Esophagus squamous epithelium (tissue), 5 donors: Measurements from ENCODE around the gene ZNF195. TPM values are rescaled to one million over a fixed set of nuclear protein-coding genes. Genes with fewer than 3 reads are reported as not detected.
A peak's percentile ranks its signal among the peaks of the same experiment; 100 is the strongest.
"Not testable (repeated sequence)": the region's sequence is repeated elsewhere in the genome, so short reads cannot be mapped to it uniquely, and the experiment has no call there.

Experiments used
- DNase-seq: peaks from one replicate; lab custom pipeline; 2025; lab: John Stamatoyannopoulos, UW
- H3K27ac ChIP-seq, 4 donors: fragments of 200-600 bp; sonication (generic); one replicate each; pipeline ENCODE4 v1.5.1; 2016 to 2019; ENCODE audit warnings: mild to moderate bottlenecking in 1 of 4
- H3K27me3 ChIP-seq, 4 donors: fragments of 200-600 bp; sonication (generic); 1 replicate in 3 of 4; 2 replicates in 1 of 4; pipeline versions ENCODE4 v1.5.1 to v1.6.0; 2017 to 2021; ENCODE audit warnings: antibody characterized with exemption in 1 of 4
- H3K36me3 ChIP-seq, 3 donors: fragments of 200-600 bp; sonication (generic); one replicate each; pipeline ENCODE4 v1.5.1; 2016 to 2019
- H3K4me1 ChIP-seq, 3 donors: fragments of 200-600 bp; sonication (generic); one replicate each; pipeline ENCODE4 v1.5.1; 2017 to 2019
- H3K4me3 ChIP-seq, 4 donors: fragments of 200-600 bp; sonication (generic); 1 replicate in 3 of 4; 2 replicates in 1 of 4; pipeline ENCODE4 v1.5.1; 2016 to 2019; ENCODE audit warnings: mild to moderate bottlenecking in 2 of 4, moderate library complexity in 1 of 4
- H3K9me3 ChIP-seq, 3 donors: fragments of 200-600 bp; sonication (generic); one replicate each; pipeline ENCODE4 v1.5.1; 2016 to 2019
- POLR2A ChIP-seq, 4 donors: fragments of 450-650 bp; IDR thresholded peaks; one replicate each; pipeline ENCODE4 v1.6.1; 2017; ENCODE audit warnings: antibody characterized with exemption in 4 of 4, mild to moderate bottlenecking in 4 of 4, moderate library complexity in 3 of 4
- WGBS, 2 donors: methylation state at CpG; one replicate each; pipeline ENCODE4 v1.1.5; 2018; 5-methylcytosine and 5-hydroxymethylcytosine counted together
- intact Hi-C: fragments of 100-400 bp; cut with DNase I; formaldehyde crosslinking; loops from one replicate; pipeline ENCODE4 v1.15.0; 2022
- total RNA-seq, 4 donors: library from RNA; depleted of rRNA; stranded (reverse); fragments of >200 nt; gene quantifications; one replicate each; pipeline ENCODE4 v1.1.0, GENCODE V29; 2016
- TF ChIP-seq, protein P1 (sequence below), 6 experiments: fragments of 450-650 bp in 4 of 6; fragments of 200-600 bp in 2 of 6; sonication (generic) in 2 of 6; IDR thresholded peaks; one replicate each; pipeline ENCODE4 v1.5.1; 2016 to 2019; ENCODE audit warnings: antibody characterized with exemption in 6 of 6, mild to moderate bottlenecking in 4 of 6, moderate library complexity in 4 of 6
- donor health status: DM: yes; HTN: yes; CAD: no.

Gene ZNF195
- total RNA-seq, 4 donors from 2014 or later = 8.7 to 20.8 (median 16.8) TPM

DNA sequence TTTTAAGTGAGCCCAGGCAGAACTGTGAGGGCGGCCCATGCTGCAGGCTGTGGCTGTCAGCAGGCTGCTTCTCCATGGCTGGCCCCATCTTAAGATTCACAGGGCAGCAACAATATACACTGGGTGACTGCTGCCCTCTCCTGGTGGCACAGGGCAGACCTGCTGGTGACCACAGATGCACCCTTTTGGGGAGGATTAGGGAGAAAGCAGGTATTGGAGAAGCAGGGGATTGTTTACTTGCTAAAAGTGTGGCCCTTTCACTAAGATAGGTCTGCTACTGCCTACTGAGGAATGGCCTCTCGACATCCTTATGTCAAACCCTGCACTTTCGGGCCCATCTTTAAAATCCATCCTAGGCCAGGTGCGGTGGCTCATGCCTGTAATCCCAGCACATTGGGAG lies 38.1 kb upstream of the ZNF195 start:
- H3K27ac ChIP-seq, H3K4me3 ChIP-seq, intact Hi-C loops, H3K4me1 ChIP-seq, H3K27me3 ChIP-seq, H3K36me3 ChIP-seq, DNase-seq, H3K9me3 ChIP-seq: not testable (repeated sequence)
- TF ChIP-seq, protein P1, sequence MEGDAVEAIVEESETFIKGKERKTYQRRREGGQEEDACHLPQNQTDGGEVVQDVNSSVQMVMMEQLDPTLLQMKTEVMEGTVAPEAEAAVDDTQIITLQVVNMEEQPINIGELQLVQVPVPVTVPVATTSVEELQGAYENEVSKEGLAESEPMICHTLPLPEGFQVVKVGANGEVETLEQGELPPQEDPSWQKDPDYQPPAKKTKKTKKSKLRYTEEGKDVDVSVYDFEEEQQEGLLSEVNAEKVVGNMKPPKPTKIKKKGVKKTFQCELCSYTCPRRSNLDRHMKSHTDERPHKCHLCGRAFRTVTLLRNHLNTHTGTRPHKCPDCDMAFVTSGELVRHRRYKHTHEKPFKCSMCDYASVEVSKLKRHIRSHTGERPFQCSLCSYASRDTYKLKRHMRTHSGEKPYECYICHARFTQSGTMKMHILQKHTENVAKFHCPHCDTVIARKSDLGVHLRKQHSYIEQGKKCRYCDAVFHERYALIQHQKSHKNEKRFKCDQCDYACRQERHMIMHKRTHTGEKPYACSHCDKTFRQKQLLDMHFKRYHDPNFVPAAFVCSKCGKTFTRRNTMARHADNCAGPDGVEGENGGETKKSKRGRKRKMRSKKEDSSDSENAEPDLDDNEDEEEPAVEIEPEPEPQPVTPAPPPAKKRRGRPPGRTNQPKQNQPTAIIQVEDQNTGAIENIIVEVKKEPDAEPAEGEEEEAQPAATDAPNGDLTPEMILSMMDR (IDR thresholded peaks at IDR 0.05) = peak; percentile 29 to 72 (median 52)
- WGBS, 2 donors = 25 to 71% methylated on average over 2 to 4 of the region's 4 CpGs

GRCh38 chr11:3415301-3415700 lies 36.4 kb upstream of the ZNF195 start:
- 89 to 94% methylated on average over 4 to 5 of the region's 7 CpGs for whole genome bisulfite sequencing, 2 donors
- DNase-seq, H3K9me3 ChIP-seq, H3K4me1 ChIP-seq, H3K36me3 ChIP-seq, H3K27ac ChIP-seq, intact Hi-C loops, H3K4me3 ChIP-seq, H3K27me3 ChIP-seq: not testable (repeated sequence)

- H3K27me3 ChIP-seq, H3K9me3 ChIP-seq, H3K4me1 ChIP-seq, DNase-seq, H3K36me3 ChIP-seq, intact Hi-C loops, H3K4me3 ChIP-seq, H3K27ac ChIP-seq: not testable (repeated sequence)
- WGBS, 2 donors = 93 to 96% methylated on average over 7 to 9 of the region's 24 CpGs
Observed at GRCh38 chr11:3413666-3414065, 34.7 kb upstream of the ZNF195 start.

DNA sequence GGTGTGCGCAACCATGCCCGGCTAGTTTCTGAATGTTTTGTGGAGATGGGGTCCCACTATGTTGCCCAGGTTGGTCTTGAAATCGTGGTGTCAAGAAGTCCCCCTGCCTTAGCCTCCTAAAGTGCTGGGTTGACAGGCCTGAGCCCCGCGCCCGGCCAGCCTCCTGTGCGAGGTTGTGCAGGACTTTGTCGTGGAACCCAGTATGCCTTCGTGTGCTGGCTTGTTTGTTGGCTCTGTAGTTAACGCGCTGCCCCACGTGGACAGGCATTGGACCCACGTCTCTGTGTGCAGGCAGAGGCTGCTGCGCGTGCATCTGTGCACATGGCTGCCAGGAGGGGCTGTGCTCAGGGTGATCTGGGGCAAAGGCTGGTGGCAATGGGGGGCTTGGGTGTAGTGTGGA lies 33.9 kb upstream of the ZNF195 start:
- no peaks in the 10 kb centered on the region for H3K36me3 ChIP-seq
- WGBS, 2 donors = 70 to 79% methylated on average over 7 to 8 of the region's 15 CpGs
- no peaks in the 10 kb centered on the region for H3K4me1 ChIP-seq
- no peak overlapping the region for H3K4me3 ChIP-seq
- intact Hi-C loops = no loop called here
- no peaks in the 10 kb centered on the region for H3K27me3 ChIP-seq
- no peaks in the 10 kb centered on the region for H3K9me3 ChIP-seq
- DNase-seq = no peak
- H3K27ac ChIP-seq = no peak overlapping the region
- TF ChIP-seq, protein P1 (IDR thresholded peaks at IDR 0.05) = no peak
- no peak for TF ChIP-seq POLR2A (IDR thresholded peaks at IDR 0.05)

DNA sequence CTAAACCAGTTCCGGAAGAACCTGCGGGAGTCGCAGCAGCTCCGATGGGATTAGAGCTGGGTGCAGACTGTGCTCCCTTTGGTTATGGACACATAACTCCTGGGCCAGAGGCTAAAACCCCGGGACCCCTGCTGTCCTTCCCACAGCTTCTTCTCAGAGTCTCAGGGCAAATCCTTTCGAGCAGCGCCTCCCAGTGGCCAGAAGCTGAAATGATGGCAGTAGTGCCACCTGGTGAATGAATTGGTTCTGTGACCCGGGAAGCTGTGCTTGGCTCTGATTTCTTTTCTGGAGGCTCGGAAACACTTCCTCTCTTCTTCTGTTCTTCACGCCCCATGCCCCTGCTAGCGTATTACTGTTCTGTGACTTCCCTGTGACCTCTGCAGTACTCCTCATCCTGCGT lies 29.8 kb upstream of the ZNF195 start:
- intact Hi-C loops = not testable (repeated sequence)

DNA sequence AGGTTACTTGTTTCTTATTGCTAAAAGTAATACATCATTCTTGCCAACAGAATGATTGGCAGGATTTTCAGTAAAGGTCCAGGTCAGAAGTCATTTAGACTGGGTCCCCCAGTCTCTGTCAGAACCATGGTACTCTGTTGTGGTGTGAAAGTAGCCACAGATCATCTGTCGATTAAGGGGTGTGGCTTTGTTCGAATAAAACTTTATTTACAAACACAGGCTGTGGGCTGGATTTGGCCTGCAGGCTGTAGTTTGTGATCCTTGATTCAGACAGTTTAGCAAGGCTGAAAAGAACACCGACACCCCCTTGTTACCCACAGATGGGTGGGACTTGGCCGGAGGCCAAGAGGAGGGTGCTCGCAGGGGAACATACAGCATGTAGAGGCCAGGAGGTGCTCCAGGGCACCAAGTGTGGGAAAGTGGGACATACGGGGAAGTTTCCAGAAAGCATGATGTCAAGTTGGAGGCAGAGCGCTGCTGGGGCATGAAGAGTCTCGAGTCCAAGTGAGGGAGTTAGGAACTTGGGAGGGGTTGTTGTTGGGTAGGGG lies 29.2 kb upstream of the ZNF195 start:
- DNase-seq, H3K9me3 ChIP-seq, intact Hi-C loops: not testable (repeated sequence)

More for the DNA sequence above, 29.8 kb upstream of the ZNF195 start:
- not testable (repeated sequence) for H3K9me3 ChIP-seq, H3K4me3 ChIP-seq, H3K4me1 ChIP-seq, H3K36me3 ChIP-seq, H3K27me3 ChIP-seq, DNase-seq, H3K27ac ChIP-seq
- TF ChIP-seq, protein P1 (IDR thresholded peaks at IDR 0.05) = peak; percentile 53 to 83 (median 72)
- WGBS, 2 donors = 7 to 20% methylated on average over 6 of the region's 12 CpGs

GRCh38 chr11:3406937-3407336 lies 28.0 kb upstream of the ZNF195 start:
- H3K4me1 ChIP-seq, H3K27ac ChIP-seq, H3K27me3 ChIP-seq, intact Hi-C loops, H3K4me3 ChIP-seq, H3K9me3 ChIP-seq, DNase-seq, H3K36me3 ChIP-seq: not testable (repeated sequence)
- WGBS, 2 donors = 54 to 63% methylated on average over 6 to 8 of the region's 9 CpGs

More for the DNA sequence above, 29.2 kb upstream of the ZNF195 start:
- not testable (repeated sequence) for H3K27me3 ChIP-seq, H3K36me3 ChIP-seq, H3K4me1 ChIP-seq, H3K27ac ChIP-seq, H3K4me3 ChIP-seq
- WGBS, 2 donors = 57 to 60% methylated on average over 8 of the region's 8 CpGs

- DNase-seq, H3K36me3 ChIP-seq, H3K4me1 ChIP-seq, H3K4me3 ChIP-seq, H3K9me3 ChIP-seq, intact Hi-C loops, H3K27me3 ChIP-seq, H3K27ac ChIP-seq: not testable (repeated sequence)
- WGBS, 2 donors = 67 to 79% methylated on average over 9 to 11 of the region's 17 CpGs
Observed at GRCh38 chr11:3406223-3406875, 27.4 kb upstream of the ZNF195 start.

- H3K4me1 ChIP-seq, H3K9me3 ChIP-seq, H3K27ac ChIP-seq, H3K4me3 ChIP-seq, H3K27me3 ChIP-seq, H3K36me3 ChIP-seq, intact Hi-C loops, DNase-seq: not testable (repeated sequence)
- WGBS, 2 donors = 52 to 85% methylated on average over 3 to 7 of the region's 22 CpGs
Observed at GRCh38 chr11:3404076-3404925, 25.4 kb upstream of the ZNF195 start.
